ENCODE results near the gene APRT.
A peak's percentile ranks its signal among the peaks of the same experiment; 100 is the strongest.

APRT gene

DNA sequence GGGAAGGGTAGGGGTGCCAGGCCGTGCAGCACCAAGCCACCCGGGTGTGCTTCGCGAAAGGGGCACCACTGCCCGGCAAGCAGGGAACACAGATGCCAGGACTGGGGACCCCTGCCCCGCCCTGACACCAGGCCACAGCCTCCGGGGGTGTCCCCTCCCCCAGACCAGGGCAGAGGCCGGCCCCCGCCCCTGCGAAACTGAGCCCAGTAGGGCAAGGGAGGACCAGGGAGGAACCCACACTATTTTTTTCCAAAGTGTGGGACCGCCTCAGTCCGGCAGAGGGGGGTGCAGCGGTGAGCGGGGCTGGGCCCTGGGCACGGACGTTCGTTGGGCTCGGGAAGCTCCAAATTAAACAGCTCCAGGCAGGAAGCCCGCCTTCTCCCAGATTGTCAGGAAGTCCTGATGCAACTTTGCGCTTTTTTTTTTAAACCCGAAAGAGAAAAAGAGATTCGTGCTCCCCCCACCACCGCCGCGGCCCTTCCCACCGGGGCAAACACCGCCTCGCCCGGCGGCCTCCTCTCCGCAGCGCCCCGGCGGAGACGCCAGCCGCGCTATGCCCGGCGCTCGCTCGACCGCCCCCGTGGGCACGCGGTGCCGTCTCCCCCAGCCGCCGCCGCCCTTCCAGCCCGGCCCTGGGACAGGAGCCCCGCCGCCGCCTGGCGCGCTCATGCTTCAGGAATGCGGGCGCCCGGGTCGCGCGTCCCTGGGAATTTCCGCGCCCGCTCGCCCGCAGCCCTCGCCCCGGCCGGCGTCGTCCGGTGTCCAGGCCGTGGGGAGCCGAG, 27.5 kb downstream of the APRT start:
- ChIA-PET POLR2A (interaction anchor here (1.0 kb wide), 2 partner anchors 11 to 65 kb away, joined by 3 to 5 read pairs; no protein-coding TSS in a partner anchor), CTCF (interaction anchor here (0.9 to 7.8 kb wide), 10 partner anchors 12 to 48 kb away, joined by 3 to 80 read pairs (median 4); partner anchors contain the start of gene APRT)
- peak; percentile 62 for DNase-seq (ENCODE audit: extremely low spot score)
- TF ChIP-seq, protein P1, sequence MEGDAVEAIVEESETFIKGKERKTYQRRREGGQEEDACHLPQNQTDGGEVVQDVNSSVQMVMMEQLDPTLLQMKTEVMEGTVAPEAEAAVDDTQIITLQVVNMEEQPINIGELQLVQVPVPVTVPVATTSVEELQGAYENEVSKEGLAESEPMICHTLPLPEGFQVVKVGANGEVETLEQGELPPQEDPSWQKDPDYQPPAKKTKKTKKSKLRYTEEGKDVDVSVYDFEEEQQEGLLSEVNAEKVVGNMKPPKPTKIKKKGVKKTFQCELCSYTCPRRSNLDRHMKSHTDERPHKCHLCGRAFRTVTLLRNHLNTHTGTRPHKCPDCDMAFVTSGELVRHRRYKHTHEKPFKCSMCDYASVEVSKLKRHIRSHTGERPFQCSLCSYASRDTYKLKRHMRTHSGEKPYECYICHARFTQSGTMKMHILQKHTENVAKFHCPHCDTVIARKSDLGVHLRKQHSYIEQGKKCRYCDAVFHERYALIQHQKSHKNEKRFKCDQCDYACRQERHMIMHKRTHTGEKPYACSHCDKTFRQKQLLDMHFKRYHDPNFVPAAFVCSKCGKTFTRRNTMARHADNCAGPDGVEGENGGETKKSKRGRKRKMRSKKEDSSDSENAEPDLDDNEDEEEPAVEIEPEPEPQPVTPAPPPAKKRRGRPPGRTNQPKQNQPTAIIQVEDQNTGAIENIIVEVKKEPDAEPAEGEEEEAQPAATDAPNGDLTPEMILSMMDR (IDR thresholded peaks at IDR 0.05; ENCODE audit: control extremely low read depth, extremely low read depth, low read depth, missing control alignments) = peak; percentile 50

- POLR2A ChIA-PET = interaction anchor here (0.6 to 0.7 kb wide), 2 partner anchors 27 to 195 kb away, joined by 3 read pairs; no protein-coding TSS in a partner anchor
- CTCF ChIA-PET = interaction anchor here (0.9 to 7.8 kb wide), 12 partner anchors 11 to 47 kb away, joined by 3 to 80 read pairs (median 5); partner anchors contain the start of gene APRT
- TF ChIP-seq, protein P1 (IDR thresholded peaks at IDR 0.05; ENCODE audit: control extremely low read depth, extremely low read depth, low read depth, missing control alignments) = no peak
- DNase-seq (ENCODE audit: extremely low spot score) = no peak
These were observed 28.2 kb downstream of the APRT start for GRCh38 chr16:88783391-88784073.

DNA sequence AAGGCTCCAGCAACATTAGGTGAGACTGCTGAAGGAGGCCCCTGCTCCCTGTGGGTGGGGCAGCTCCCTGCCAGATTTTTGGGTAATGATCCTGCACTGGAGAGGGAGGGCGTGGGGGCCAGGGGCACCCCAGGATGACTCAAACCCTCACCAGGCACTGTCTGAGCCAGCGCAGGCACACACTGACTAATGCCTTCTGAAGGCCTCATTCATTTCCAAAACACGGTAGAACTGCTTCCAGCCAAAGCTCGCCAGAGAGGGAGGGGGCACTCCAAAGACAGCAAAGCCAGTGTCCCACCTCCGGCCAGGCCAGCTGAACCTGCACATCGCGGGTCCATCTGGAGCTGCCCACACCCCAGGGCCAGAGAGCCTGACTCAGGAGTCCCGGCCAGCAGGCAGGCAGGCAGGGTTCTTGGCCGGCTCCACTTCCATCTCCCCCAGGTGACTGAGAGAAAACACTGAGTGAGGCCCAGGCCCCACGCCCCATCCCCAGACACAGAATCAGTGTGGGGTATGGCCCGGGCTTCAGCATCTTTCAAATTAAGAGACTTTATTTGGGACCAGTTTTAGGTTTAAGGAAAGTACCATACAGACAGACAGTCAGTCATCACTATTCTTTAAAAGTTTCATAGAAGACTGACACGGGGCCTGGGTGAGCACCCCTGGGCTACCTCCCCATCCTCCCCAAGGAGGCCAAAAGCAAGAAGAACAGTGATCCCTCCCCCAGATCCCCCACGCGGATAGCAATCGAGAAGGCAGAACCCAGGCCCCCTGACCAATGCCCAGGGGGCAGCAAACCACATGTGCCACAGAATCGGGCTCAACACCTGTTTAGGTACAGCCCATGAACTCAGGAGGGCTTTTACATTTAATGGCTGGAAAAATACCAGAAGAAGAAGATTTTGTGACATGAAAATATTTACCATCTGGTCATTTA, 29.0 kb downstream of the APRT start:
- POLR2A ChIA-PET = interaction anchor here (0.6 to 0.7 kb wide), 3 partner anchors 28 to 887 kb away, joined by 3 to 4 read pairs (median 3); no protein-coding TSS in a partner anchor
- DNase-seq (ENCODE audit: extremely low spot score) = no peak
- CTCF ChIA-PET = interaction anchor here (1.1 to 7.8 kb wide), 12 partner anchors 10 to 158 kb away, joined by 3 to 80 read pairs (median 5); partner anchors contain the start of gene APRT
- TF ChIP-seq, protein P1 (IDR thresholded peaks at IDR 0.05; ENCODE audit: control extremely low read depth, extremely low read depth, low read depth, missing control alignments) = no peak

DNA sequence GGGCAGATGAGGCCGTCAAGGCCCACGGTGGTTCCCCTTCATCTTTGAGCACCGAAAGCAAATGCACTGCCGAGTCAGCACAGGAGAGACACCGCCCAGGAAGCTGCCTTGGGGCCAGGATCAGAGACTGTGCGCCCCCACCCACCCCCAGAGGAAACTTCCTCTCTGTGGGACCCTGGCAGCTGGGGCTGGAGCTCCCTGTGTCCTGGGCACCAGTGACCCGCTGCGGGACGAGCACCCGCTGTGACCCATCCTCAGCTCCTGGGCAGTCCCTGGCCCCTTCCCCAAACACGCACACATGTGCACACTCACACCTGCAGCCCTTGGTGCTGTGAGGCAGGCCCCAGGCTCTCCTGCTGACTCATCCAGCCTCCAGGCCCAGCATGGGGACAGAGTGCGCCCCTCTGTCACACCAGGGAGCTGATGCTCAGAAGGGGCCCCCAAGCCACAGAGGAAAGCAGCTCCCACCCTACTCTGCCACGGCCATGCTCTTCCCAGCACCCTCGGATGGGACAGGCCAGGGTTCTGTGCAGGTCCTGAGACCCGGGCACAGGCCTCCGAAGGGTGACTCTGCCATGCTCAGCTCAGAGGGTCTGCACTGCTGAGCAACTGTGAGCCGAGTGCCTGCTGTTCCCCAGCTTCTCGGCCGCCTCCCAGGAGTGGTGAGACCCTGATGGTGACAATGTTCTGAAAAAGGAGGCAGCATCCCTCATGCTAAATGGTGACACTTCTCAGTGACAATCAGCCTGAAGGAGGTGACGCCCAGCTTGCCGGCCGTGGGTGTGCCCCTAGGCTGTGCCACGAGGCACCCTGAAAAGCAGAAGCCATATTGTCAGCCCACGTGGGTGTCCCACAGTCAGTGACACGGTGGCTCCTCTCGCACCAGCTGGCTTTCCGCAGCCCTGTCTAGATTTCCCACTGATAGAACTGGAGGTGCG, 30.3 kb downstream of the APRT start:
- TF ChIP-seq, protein P1 (IDR thresholded peaks at IDR 0.05; ENCODE audit: control extremely low read depth, extremely low read depth, low read depth, missing control alignments) = no peak
- ChIA-PET POLR2A (interaction anchor here (0.5 to 1.1 kb wide), 5 partner anchors 12 to 79 kb away, joined by 3 to 4 read pairs (median 3); no protein-coding TSS in a partner anchor), CTCF (interaction anchor here (1.0 to 7.8 kb wide), 16 partner anchors 9 to 386 kb away, joined by 3 to 80 read pairs (median 6); no protein-coding TSS in a partner anchor)
- peak; percentile 78 for DNase-seq (ENCODE audit: extremely low spot score)

All from GM10248 (cell line).